GM18951 (cell line): Measurements from ENCODE around the gene TENT5C.

Experiments used
- POLR2A ChIP-seq: IDR thresholded peaks from 4 replicates; pipeline ENCODE4 v1.6.1; 2011; ENCODE audit warnings: mild to moderate bottlenecking; ENCODE audit not compliant: insufficient read length, insufficient read depth; ENCODE audit errors: extremely low read depth
- in situ Hi-C: fragments of 300-500 bp; cut with MboI; formaldehyde crosslinking; loops from one replicate; pipeline ENCODE4 v1.12.0; 2022; ENCODE audit warnings: low sequenced_read_pairs, mixed read lengths, inconsistent platforms; ENCODE audit not compliant: unreplicated experiment

Gene TENT5C

GRCh38 chr1:117632269-117633067, 26.6 kb downstream of the TENT5C start:
- in situ Hi-C loops: no loop called here
- no peak for TF ChIP-seq POLR2A

DNA sequence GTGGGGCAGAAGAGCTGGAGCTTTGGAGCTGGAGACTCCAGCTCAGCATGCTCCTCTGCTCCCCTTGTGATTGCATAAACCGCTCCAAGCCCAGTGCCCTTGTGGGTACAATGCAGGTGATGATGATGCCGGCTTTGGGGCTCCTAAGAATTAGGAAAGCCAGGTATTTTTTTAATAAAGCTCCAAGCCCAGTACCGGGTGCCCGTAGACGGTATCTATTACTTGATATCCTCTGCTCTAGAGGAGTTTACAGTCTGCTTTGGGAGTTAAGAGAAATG, 27.2 kb downstream of the TENT5C start:
- in situ Hi-C loops: no loop called here
- TF ChIP-seq POLR2A: no peak

DNA sequence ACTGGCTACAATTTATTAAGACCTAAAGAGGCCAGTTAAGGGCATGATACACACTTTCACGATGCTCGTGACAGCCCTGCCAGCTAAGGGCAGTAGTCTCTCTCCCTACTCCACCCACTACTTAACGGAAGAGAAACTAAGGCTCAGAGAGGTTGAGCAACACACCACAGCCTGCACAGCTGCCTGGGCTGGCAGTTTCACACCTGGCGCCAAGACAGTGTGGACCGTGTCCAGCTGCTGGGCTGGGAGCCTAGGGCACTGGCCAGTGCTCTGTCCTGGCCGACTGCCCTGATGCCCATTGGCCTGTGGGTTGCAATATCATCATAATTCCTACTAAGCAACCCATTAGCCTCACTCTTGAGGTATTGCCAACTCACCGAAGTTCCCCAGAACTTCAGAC, 27.6 kb downstream of the TENT5C start:
- in situ Hi-C loops: no loop called here
- TF ChIP-seq POLR2A: no peak

DNA sequence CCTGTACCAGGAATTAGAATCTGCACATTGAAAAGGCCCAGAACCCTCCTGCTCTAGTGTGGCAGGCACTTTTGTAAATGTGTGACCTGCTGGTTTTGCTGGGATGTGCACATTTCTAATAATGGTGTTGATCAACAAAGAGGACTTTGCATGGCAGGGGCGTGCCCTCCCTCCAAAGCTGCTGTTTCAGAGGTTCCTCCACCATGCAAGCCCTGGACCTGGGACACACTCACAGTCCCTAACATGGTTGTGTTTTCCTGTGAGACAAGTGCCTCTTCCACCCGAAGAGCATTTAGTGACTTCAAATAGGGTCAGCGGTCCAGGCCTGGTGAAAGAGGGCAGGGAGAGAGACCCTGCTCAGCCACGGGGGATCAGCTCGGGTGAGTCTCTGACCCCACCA, 28.1 kb downstream of the TENT5C start:
- TF ChIP-seq POLR2A: no peak
- in situ Hi-C loops: no loop called here

- in situ Hi-C loops: no loop called here
- TF ChIP-seq POLR2A: no peak
Measured at GRCh38 chr1:117634631-117635030, 28.8 kb downstream of the TENT5C start.

DNA sequence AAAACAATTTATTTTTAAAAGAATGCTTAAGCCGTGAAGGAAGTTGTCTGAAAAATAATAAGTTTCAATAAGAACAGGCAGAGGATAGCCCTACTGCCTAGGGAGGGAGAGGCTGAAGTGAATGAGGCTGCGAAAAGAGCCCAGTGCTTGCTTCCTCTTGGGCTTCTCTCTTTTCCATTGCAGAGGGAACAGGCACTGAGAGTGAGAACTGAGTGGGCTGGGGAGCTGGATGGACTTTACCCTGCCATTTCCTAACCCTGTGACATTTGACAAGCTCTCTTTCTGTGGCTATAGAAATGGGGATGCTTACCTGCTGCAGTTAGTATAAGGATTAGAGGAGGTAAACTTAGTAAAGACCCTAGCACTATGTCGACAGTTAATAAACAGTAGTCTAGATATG, 30.0 kb downstream of the TENT5C start:
- TF ChIP-seq POLR2A: no peak
- in situ Hi-C loops: no loop called here

DNA sequence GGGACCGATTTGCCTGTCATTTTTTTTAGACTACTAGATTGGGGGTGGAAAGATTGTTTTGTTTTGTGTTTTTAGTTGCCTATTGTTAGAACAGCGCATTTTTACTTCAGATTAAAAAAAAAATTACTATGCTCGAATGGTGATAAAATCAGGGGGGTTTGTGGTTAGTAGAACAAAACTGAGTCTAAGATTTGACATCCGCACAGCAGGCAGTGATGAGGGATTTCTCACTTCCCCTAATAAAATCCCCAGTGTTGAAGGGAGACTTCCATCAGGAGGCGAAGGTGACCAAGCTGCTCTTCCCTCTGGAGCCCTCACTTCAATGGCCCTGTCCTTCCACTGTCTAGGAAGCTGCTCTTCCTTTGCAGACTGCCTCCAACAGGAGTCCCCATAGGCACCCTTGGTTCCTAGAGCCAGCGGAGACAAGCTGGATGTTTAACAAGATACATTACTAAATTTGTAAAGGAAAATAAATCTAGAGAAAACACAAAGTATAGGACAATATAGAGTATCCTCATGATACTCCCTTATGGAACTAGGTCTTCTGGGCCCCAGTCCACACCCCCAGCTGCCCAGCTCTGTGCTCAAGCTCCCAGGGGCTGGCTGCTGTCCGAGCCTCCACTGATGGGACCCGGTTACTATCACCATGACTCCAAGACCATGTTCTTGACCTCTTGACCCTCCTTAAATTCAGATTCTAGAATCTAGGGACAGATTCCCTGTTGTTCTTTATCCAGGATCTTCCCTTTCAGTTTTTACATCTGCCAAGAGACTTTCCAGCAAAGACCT, 31.0 kb downstream of the TENT5C start:
- in situ Hi-C loops: no loop called here
- no peak for TF ChIP-seq POLR2A

DNA sequence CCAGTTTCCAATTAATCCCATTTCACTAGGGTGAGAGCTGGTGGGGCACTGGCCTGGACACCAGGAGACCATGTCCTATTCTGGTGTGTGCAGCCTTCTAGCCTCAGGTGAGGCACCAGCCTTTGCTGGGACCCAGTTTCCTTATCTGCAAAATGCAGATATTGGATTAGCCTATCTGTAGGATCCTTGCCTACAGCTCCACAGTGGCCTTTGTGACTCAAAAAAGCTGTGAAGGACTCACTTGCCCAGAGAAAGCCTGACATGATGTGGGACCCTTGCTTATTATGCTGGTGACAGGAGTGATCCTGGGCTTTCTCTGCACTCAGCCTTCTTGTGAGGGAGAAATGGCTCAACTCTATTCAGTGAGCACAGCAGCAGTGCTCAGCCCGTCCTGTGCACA, 32.3 kb downstream of the TENT5C start:
- in situ Hi-C loops: no loop called here
- TF ChIP-seq POLR2A: no peak

- no peak for TF ChIP-seq POLR2A
- in situ Hi-C loops: no loop called here
Measured at GRCh38 chr1:117638759-117639158, 32.9 kb downstream of the TENT5C start.

- in situ Hi-C loops: no loop called here
- no peak for TF ChIP-seq POLR2A
Measured at GRCh38 chr1:117639741-117640140, 33.9 kb downstream of the TENT5C start.

GRCh38 chr1:117641536-117641935, 35.7 kb downstream of the TENT5C start:
- TF ChIP-seq POLR2A: no peak
- in situ Hi-C loops: no loop called here

DNA sequence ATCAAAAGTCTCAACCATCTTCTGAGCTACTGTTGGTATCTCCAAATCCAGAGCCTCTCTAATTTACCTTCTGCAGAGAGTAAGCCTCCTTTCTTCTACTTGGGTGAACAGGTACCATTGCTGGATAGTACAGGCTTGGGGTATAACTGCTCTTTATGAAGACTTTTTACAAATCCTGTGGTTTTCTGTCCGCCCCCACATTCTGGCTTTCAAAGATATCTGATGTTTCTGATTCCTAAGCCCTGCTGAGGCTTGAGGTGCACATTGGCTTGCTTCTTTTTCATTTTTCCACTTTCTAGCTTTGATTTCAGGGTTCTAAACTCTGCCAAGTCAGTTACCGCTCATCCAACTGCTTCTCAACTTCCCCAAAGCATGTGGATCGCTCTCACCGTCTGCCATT, 37.1 kb downstream of the TENT5C start:
- in situ Hi-C loops: no loop called here
- no peak for TF ChIP-seq POLR2A

GRCh38 chr1:117643601-117644000, 37.8 kb downstream of the TENT5C start:
- no peak for TF ChIP-seq POLR2A
- in situ Hi-C loops: no loop called here

GRCh38 chr1:117644696-117645311, 39.0 kb downstream of the TENT5C start:
- in situ Hi-C loops: no loop called here
- TF ChIP-seq POLR2A: no peak
